HG03520 (cell line): ENCODE results near the gene GGNBP2.

Experiments
- ATAC-seq: cut with Tn5 transposase; IDR thresholded peaks from one replicate; pipeline ENCODE4 v1.9.1; 2021; ENCODE audit warnings: mild to moderate bottlenecking, moderate library complexity; ENCODE audit not compliant: unreplicated experiment

Gene GGNBP2

GRCh38 chr17:36515837-36516236 is 28.9 kb upstream of the GGNBP2 start:
- ATAC-seq, result no peak

- no peak for ATAC-seq
Observed at GRCh38 chr17:36523113-36523512, 21.6 kb upstream of the GGNBP2 start.

GRCh38 chr17:36524428-36524876 is 20.3 kb upstream of the GGNBP2 start:
- ATAC-seq, result no peak

GRCh38 chr17:36525113-36525512 is 19.6 kb upstream of the GGNBP2 start:
- ATAC-seq, result no peak

- ATAC-seq, result no peak
Observed at GRCh38 chr17:36525888-36526287, 18.8 kb upstream of the GGNBP2 start.

GRCh38 chr17:36527621-36528250 is 17.0 kb upstream of the GGNBP2 start:
- no peak for ATAC-seq

GRCh38 chr17:36529121-36529520 is 15.6 kb upstream of the GGNBP2 start:
- ATAC-seq, result no peak

- no peak for ATAC-seq
Observed at GRCh38 chr17:36532435-36532975, 12.2 kb upstream of the GGNBP2 start.

- peak; percentile 25 for ATAC-seq
Observed at GRCh38 chr17:36533935-36534839, 10.5 kb upstream of the GGNBP2 start.

- peak; percentile 69 for ATAC-seq
Observed at GRCh38 chr17:36534840-36535668, 9.7 kb upstream of the GGNBP2 start, which contains the start of the genes MYO19 and PIGW. Gene MYO19, minus strand, starts transcription at chr17:36534868. Its CDS starts 2,330 bp downstream, at chr17:36532538. Gene PIGW, plus strand, starts transcription at chr17:36534987. Its CDS starts 2,115 bp downstream, at chr17:36537102.

- ATAC-seq, result no peak
Observed at GRCh38 chr17:36535669-36536081, 9.0 kb upstream of the GGNBP2 start.

GRCh38 chr17:36540696-36541095 is 4.0 kb upstream of the GGNBP2 start:
- ATAC-seq, result no peak

GRCh38 chr17:36542755-36543154 is 2.0 kb upstream of the GGNBP2 start:
- no peak for ATAC-seq

GRCh38 chr17:36544044-36544306 is 744 bp upstream of the GGNBP2 start:
- no peak for ATAC-seq

- no peak for ATAC-seq
Observed at GRCh38 chr17:36545077-36545464, 352 bp downstream of the GGNBP2 start.

GRCh38 chr17:36545465-36546417 is 1.0 kb downstream of the GGNBP2 start:
- peak; percentile 59 for ATAC-seq

GRCh38 chr17:36546418-36547093 is 1.8 kb downstream of the GGNBP2 start:
- no peak for ATAC-seq

- ATAC-seq, result no peak
Observed at GRCh38 chr17:36547776-36548175, 3.1 kb downstream of the GGNBP2 start.
